Osteoblast (primary cell): ENCODE data around the gene WSCD1. TPM values are rescaled to one million over a fixed set of nuclear protein-coding genes. Genes with fewer than 3 reads are reported as not detected.

Experiments used
- DNase-seq: peaks from one replicate; pipeline ENCODE4 v3.0.0; 2011; ENCODE audit warnings: low spot score, mixed read lengths; ENCODE audit not compliant: insufficient read length; ENCODE audit errors: missing footprints
- H2AFZ ChIP-seq: 2 replicates; pipeline ENCODE4 v1.6.0; 2011; ENCODE audit warnings: mild to moderate bottlenecking, low read length
- H3K27ac ChIP-seq: 2 replicates; pipeline ENCODE4 v1.5.1; 2011; ENCODE audit warnings: mild to moderate bottlenecking, low read depth, low read length, moderate library complexity
- H3K27me3 ChIP-seq: 2 replicates; pipeline ENCODE4 v1.6.0; 2012; ENCODE audit warnings: mild to moderate bottlenecking, control low read depth, inconsistent platforms, low read length, moderate library complexity; ENCODE audit not compliant: insufficient read depth
- H3K36me3 ChIP-seq: 2 replicates; pipeline ENCODE4 v1.5.1; 2011; ENCODE audit warnings: mild to moderate bottlenecking, low read length, control low read depth, moderate library complexity; ENCODE audit not compliant: insufficient read depth
- H3K4me1 ChIP-seq: 2 replicates; pipeline ENCODE4 v1.5.1; 2011; ENCODE audit warnings: mild to moderate bottlenecking, low read length, control low read depth, moderate library complexity; ENCODE audit not compliant: insufficient read depth
- H3K4me2 ChIP-seq: 2 replicates; pipeline ENCODE4 v1.6.0; 2011; ENCODE audit warnings: mild to moderate bottlenecking, low read length; ENCODE audit not compliant: insufficient read depth
- H3K4me3 ChIP-seq: fragments of 200-600 bp; sonication (generic); 3 replicates; pipeline ENCODE4 v1.5.1; 2012; ENCODE audit warnings: mild to moderate bottlenecking, low read length, inconsistent platforms; ENCODE audit not compliant: insufficient read depth
- H3K79me2 ChIP-seq: 2 replicates; pipeline ENCODE4 v1.6.0; 2012; ENCODE audit warnings: mild to moderate bottlenecking, low read length, control low read depth, inconsistent platforms; ENCODE audit not compliant: insufficient read depth
- H3K9me3 ChIP-seq: 2 replicates; pipeline ENCODE4 v1.5.1; 2011; ENCODE audit warnings: low read depth, low read length, control low read depth
- H4K20me1 ChIP-seq: 2 replicates; pipeline ENCODE4 v1.6.0; 2012; ENCODE audit warnings: mild to moderate bottlenecking, low read length, control low read depth; ENCODE audit not compliant: insufficient read depth
- total RNA-seq: library from RNA; depleted of rRNA; stranded (reverse); fragments of >200 nt; gene quantifications from 2 replicates; pipeline ENCODE4 v1.2.3, GENCODE V29; 2012
- TF ChIP-seq, protein P1 (sequence below): IDR thresholded peaks from 2 replicates; pipeline ENCODE4 v1.5.1; 2011; ENCODE audit warnings: mild to moderate bottlenecking, low read depth, low read length, moderate library complexity; ENCODE audit errors: extremely low read depth

Gene WSCD1
- total RNA-seq, 1 donor = not detected

DNA sequence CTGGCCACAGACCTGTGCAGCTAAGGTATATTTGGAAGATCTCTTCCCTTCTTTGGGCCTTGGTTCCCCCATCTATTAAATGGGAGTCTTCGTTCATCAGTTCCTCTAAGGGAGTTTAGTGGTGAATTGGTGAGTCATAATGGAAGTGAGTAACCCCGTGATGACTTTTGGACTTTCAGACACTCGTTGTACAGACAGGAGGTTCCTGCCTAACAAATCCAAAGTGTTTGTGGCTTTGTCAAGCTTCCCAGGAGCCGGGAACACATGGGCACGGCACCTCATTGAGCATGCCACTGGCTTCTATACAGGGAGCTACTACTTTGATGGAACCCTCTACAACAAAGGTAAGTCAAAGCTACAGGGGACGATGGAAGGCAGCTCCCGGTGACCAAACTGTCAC is 40.4 kb downstream of the WSCD1 start:
- Histone ChIP-seq H3K4me3 (no peak overlapping the region), H3K4me1 (no peaks in the 10 kb centered on the region), H3K36me3 (no peaks in the 10 kb centered on the region), H4K20me1 (no peaks in the 10 kb centered on the region), H2AFZ (no peak overlapping the region), H3K27ac (no peak overlapping the region), H3K79me2 (no peaks in the 10 kb centered on the region), H3K9me3 (no peaks in the 10 kb centered on the region), H3K27me3 (no peaks in the 10 kb centered on the region), H3K4me2 (no peak overlapping the region)
- DNase-seq = no peak
- TF ChIP-seq, protein P1, sequence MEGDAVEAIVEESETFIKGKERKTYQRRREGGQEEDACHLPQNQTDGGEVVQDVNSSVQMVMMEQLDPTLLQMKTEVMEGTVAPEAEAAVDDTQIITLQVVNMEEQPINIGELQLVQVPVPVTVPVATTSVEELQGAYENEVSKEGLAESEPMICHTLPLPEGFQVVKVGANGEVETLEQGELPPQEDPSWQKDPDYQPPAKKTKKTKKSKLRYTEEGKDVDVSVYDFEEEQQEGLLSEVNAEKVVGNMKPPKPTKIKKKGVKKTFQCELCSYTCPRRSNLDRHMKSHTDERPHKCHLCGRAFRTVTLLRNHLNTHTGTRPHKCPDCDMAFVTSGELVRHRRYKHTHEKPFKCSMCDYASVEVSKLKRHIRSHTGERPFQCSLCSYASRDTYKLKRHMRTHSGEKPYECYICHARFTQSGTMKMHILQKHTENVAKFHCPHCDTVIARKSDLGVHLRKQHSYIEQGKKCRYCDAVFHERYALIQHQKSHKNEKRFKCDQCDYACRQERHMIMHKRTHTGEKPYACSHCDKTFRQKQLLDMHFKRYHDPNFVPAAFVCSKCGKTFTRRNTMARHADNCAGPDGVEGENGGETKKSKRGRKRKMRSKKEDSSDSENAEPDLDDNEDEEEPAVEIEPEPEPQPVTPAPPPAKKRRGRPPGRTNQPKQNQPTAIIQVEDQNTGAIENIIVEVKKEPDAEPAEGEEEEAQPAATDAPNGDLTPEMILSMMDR = no peak

GRCh38 chr17:6120351-6120750 is 50.2 kb downstream of the WSCD1 start:
- H4K20me1 ChIP-seq = no peaks in the 10 kb centered on the region
- H3K9me3 ChIP-seq = no peaks in the 10 kb centered on the region
- H3K27me3 ChIP-seq = no peaks in the 10 kb centered on the region
- H3K4me2 ChIP-seq = no peak overlapping the region
- H3K27ac ChIP-seq = no peak overlapping the region
- H3K79me2 ChIP-seq = no peaks in the 10 kb centered on the region
- no peak for DNase-seq
- H3K4me3 ChIP-seq = no peak overlapping the region
- no peaks in the 10 kb centered on the region for H3K4me1 ChIP-seq
- H2AFZ ChIP-seq = no peak overlapping the region
- no peaks in the 10 kb centered on the region for H3K36me3 ChIP-seq
- TF ChIP-seq, protein P1 = no peak

- Histone ChIP-seq H3K9me3 (no peaks in the 10 kb centered on the region), H3K4me1 (no peaks in the 10 kb centered on the region), H3K27me3 (no peaks in the 10 kb centered on the region), H3K4me2 (no peak overlapping the region), H4K20me1 (no peaks in the 10 kb centered on the region), H3K36me3 (no peaks in the 10 kb centered on the region), H3K27ac (no peak overlapping the region), H3K4me3 (no peak overlapping the region), H2AFZ (no peak overlapping the region), H3K79me2 (no peaks in the 10 kb centered on the region)
- no peak for DNase-seq
- TF ChIP-seq, protein P1 = no peak
Observed at GRCh38 chr17:6124856-6125255, 54.7 kb downstream of the WSCD1 start.

- Histone ChIP-seq H4K20me1 (no peaks in the 10 kb centered on the region), H3K4me2 (no peak overlapping the region), H3K4me3 (no peak overlapping the region), H3K9me3 (no peaks in the 10 kb centered on the region), H3K27ac (no peak overlapping the region), H3K79me2 (no peaks in the 10 kb centered on the region), H3K4me1 (no peaks in the 10 kb centered on the region), H3K27me3 (no peaks in the 10 kb centered on the region), H2AFZ (no peak overlapping the region), H3K36me3 (no peaks in the 10 kb centered on the region)
- TF ChIP-seq, protein P1 = no peak
- DNase-seq = no peak
Observed at GRCh38 chr17:6126768-6127167, 56.6 kb downstream of the WSCD1 start.
